Endothelial cell of umbilical vein (primary cell): Measurements from ENCODE around the gene PTER.

ENCODE experiments used
- CTCF ChIP-seq, 2 donors: IDR thresholded peaks; 1 replicate in 1 of 2; 2 replicates in 1 of 2; pipeline ENCODE4 v1.5.1; 2011; ENCODE audit warnings: low read length in 2 of 2, mild to moderate bottlenecking in 2 of 2, moderate library complexity in 2 of 2, control low read depth in 1 of 2, inconsistent platforms in 1 of 2, low read depth in 1 of 2; ENCODE audit not compliant: insufficient read depth in 1 of 2; ENCODE audit errors: extremely low read depth in 1 of 2
- EZH2 ChIP-seq: IDR thresholded peaks from 2 replicates; pipeline ENCODE4 v1.6.1; 2012; ENCODE audit warnings: borderline replicate concordance, low read depth, mild to moderate bottlenecking, moderate library complexity, low read length, inconsistent platforms; ENCODE audit not compliant: severe bottlenecking
- MAX ChIP-seq: IDR thresholded peaks from 2 replicates; pipeline ENCODE4 v1.6.1; 2011; ENCODE audit not compliant: insufficient read depth, insufficient read length
- POLR2A ChIP-seq: IDR thresholded peaks from 2 replicates; pipeline ENCODE4 v1.6.1; 2012; ENCODE audit warnings: low read depth, mild to moderate bottlenecking, control low read depth, low read length
- POLR2AphosphoS5 ChIP-seq: IDR thresholded peaks from 2 replicates; pipeline ENCODE4 v1.6.1; 2012; ENCODE audit warnings: low read depth, mild to moderate bottlenecking, control low read depth, low read length, moderate library complexity; ENCODE audit not compliant: insufficient read depth

- TF ChIP-seq EZH2 (no peak), CTCF (IDR thresholded peaks at IDR 0.05; ENCODE audit: extremely low read depth in 1 of 2, insufficient read depth in 1 of 2, low read depth in 1 of 2, low read length in 2 of 2) (no peak), POLR2AphosphoS5 (no peak), POLR2A (no peak), MAX (no peak)
Observed at GRCh38 chr10:16445770-16446469, 9.1 kb downstream of the PTER start.
